Right atrium auricular region (tissue), 2 donors: ENCODE measurements around the gene C1QTNF6. TPM values are rescaled to one million over a fixed set of nuclear protein-coding genes. Genes with fewer than 3 reads are reported as not detected.
"Not testable (repeated sequence)": the region's sequence is repeated elsewhere in the genome, so short reads cannot be mapped to it uniquely, and the experiment has no call there.

ENCODE experiments used
- DNase-seq: peaks from one replicate; pipeline ENCODE4 v3.0.0-alpha.2; 2019; ENCODE audit warnings: low spot score
- H3K27ac ChIP-seq, 2 donors: fragments of 200-600 bp; sonication (generic); 1 replicate in 1 of 2; 2 replicates in 1 of 2; pipeline ENCODE4 v1.5.1; 2016 to 2019
- H3K27me3 ChIP-seq, 2 donors: fragments of 200-600 bp; sonication (generic); one replicate each; pipeline versions ENCODE4 v1.5.1 to v1.6.0; 2017 to 2019
- H3K36me3 ChIP-seq: fragments of 200-600 bp; sonication (generic); one replicate; pipeline ENCODE4 v1.5.1; 2016
- H3K4me1 ChIP-seq, 2 donors: fragments of 200-600 bp; sonication (generic); one replicate each; pipeline versions ENCODE4 v1.5.1 to v1.6.0; 2017 to 2019
- H3K4me3 ChIP-seq, 2 donors: fragments of 200-600 bp; sonication (generic); 1 replicate in 1 of 2; 2 replicates in 1 of 2; pipeline ENCODE4 v1.5.1; 2017 to 2019; ENCODE audit warnings: mild to moderate bottlenecking in 1 of 2, moderate library complexity in 1 of 2
- H3K9me3 ChIP-seq, 2 donors: fragments of 200-600 bp; sonication (generic); one replicate each; pipeline ENCODE4 v1.5.1; 2019
- CTCF ChIP-seq, 2 donors: fragments of 200-600 bp; sonication (generic); IDR thresholded peaks; one replicate each; pipeline ENCODE4 v1.5.1; 2019; ENCODE audit warnings: antibody characterized with exemption in 2 of 2
- total RNA-seq, 2 donors: library from RNA; depleted of rRNA; stranded (reverse); fragments of >200 nt; gene quantifications; one replicate each; pipeline ENCODE4 v1.1.0, GENCODE V29; 2016

Gene C1QTNF6
- total RNA-seq, 2 donors from 2014 or later, result 1.6 to 2.2 TPM

GRCh38 chr22:37202716-37203115 is 14.7 kb upstream of the C1QTNF6 start:
- no peak for DNase-seq
- no peaks in the 10 kb centered on the region for H3K36me3 ChIP-seq
- H3K9me3 ChIP-seq, result no peaks in the 10 kb centered on the region
- no peak for TF ChIP-seq CTCF (IDR thresholded peaks at IDR 0.05)
- peaks cover 0 to 19% of the 10 kb centered on the region in 2 donors for H3K4me1 ChIP-seq
- H3K27ac ChIP-seq, result no peak overlapping the region
- no peak overlapping the region for H3K4me3 ChIP-seq
- H3K27me3 ChIP-seq, result no peaks in the 10 kb centered on the region

- Histone ChIP-seq H3K4me3 (no peak overlapping the region), H3K27ac (no peak overlapping the region), H3K36me3 (no peaks in the 10 kb centered on the region), H3K9me3 (no peaks in the 10 kb centered on the region), H3K4me1 (peaks cover 0 to 25% of the 10 kb centered on the region in 2 donors), H3K27me3 (no peaks in the 10 kb centered on the region)
- DNase-seq, result no peak
- TF ChIP-seq CTCF (IDR thresholded peaks at IDR 0.05), result no peak
Measured at GRCh38 chr22:37202001-37202555, 14.0 kb upstream of the C1QTNF6 start.

GRCh38 chr22:37201443-37201820 is 13.4 kb upstream of the C1QTNF6 start:
- not testable (repeated sequence) for DNase-seq, H3K4me3 ChIP-seq, H3K27me3 ChIP-seq, H3K36me3 ChIP-seq, H3K27ac ChIP-seq, H3K9me3 ChIP-seq
- peaks cover 0 to 32% of the 10 kb centered on the region in 2 donors for H3K4me1 ChIP-seq

GRCh38 chr22:37199760-37200108 is 11.7 kb upstream of the C1QTNF6 start:
- Histone ChIP-seq H3K9me3 (no peaks in the 10 kb centered on the region), H3K27me3 (no peaks in the 10 kb centered on the region), H3K4me1 (peaks cover 0 to 44% of the 10 kb centered on the region in 2 donors), H3K36me3 (no peaks in the 10 kb centered on the region), H3K27ac (peak overlapping the region; percentile 28 to 98), H3K4me3 (peak overlapping the region in 1 of 2 donors; percentile 70)
- no peak for DNase-seq
- TF ChIP-seq CTCF (IDR thresholded peaks at IDR 0.05), result peak in 1 of 2 donors; percentile 26

GRCh38 chr22:37199103-37199759 is 11.2 kb upstream of the C1QTNF6 start:
- Histone ChIP-seq H3K9me3 (no peaks in the 10 kb centered on the region), H3K4me3 (peak overlapping the region; percentile 41 to 70), H3K27me3 (no peaks in the 10 kb centered on the region), H3K4me1 (peaks cover 0 to 44% of the 10 kb centered on the region in 2 donors), H3K36me3 (no peaks in the 10 kb centered on the region), H3K27ac (peak overlapping the region; percentile 96 to 98)
- DNase-seq, result peak; percentile 99
- TF ChIP-seq CTCF (IDR thresholded peaks at IDR 0.05), result peak; percentile 91 to 95

- DNase-seq, result peak; percentile 87
- Histone ChIP-seq H3K36me3 (no peaks in the 10 kb centered on the region), H3K27me3 (no peaks in the 10 kb centered on the region), H3K27ac (peak overlapping the region; percentile 96 to 98), H3K4me1 (peaks cover 0 to 48% of the 10 kb centered on the region in 2 donors), H3K9me3 (no peaks in the 10 kb centered on the region), H3K4me3 (peak overlapping the region; percentile 41 to 70)
- TF ChIP-seq CTCF (IDR thresholded peaks at IDR 0.05), result peak; percentile 88 to 96
Measured at GRCh38 chr22:37198258-37199102, 10.4 kb upstream of the C1QTNF6 start.
